Iris pigment epithelial cell (primary cell): ENCODE results near the gene HOXD8.

Experiments
- DNase-seq: peaks from one replicate; pipeline ENCODE4 v3.0.0-alpha.2; 2011; ENCODE audit warnings: low read depth

HOXD8 gene

DNA sequence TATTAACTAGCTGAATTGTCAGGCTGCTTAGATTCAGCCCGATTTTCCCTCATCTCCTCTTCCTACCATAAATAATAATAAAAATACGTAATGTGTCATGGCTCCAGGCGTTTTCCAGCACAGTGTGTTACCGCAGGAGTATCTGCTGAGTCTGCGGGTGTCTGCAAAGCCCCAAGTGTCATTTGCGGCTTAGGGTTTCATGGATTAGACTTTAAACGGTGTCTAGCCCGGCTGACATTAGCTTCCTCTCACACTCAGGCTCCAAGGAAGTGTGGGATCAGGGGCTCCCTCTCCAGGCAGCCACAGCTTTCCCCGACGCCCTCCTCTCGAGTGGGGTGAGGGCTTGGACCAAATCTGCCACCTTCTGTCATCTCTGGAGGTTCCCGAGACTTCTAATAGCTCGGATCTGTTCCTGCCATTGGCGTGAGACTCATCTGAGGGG, 44.9 kb downstream of the HOXD8 start:
- DNase-seq, result no peak

- DNase-seq, result no peak
These were observed 45.6 kb downstream of the HOXD8 start for GRCh38 chr2:176174824-176175708.

GRCh38 chr2:176175709-176176607, 46.5 kb downstream of the HOXD8 start:
- no peak for DNase-seq

GRCh38 chr2:176177580-176178037, 48.1 kb downstream of the HOXD8 start:
- DNase-seq, result no peak

GRCh38 chr2:176178038-176178756, 48.7 kb downstream of the HOXD8 start:
- no peak for DNase-seq

DNA sequence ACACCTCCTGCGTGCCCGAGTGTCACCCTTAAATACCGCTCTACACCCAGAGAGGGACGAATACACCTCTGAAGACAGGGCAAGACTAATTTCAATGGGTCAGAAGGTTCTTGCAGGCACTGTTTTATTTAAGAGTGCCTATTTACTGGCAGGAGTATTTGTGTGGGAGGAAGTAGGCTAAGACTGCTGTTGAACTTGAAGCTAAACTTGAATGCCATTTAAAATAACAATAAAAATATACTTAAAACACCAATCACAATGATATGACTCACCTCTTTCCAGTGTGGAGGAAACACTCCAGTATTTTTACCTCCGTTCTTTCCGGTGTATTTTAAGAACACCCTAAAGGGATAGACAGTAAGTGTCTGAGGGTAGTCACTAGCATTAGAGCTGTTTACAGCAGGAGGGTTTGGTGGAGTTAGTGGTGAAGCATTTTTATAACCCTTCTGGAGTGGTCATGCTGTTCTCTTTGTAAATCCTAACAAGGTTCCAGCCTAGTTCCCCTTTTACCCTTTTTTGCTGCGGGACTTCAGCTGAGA, 49.3 kb downstream of the HOXD8 start:
- no peak for DNase-seq

DNA sequence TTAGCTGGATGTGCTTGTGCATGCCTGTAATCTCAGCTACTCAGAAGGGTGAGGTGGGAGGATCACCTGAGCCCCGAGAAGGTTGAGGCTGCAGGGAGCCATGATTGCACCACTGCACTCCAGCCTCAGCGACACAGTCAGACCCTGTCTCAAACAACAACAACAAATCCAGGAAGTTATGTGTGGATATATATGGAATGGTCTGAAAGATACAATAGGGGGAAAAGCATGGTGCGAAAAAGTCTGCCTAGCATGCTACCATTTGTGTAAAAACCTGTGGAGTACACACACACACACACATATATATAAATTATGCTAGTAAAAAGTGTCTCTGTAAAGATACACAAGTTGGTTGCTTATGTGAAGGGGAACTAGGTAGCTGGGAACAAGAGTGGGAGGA, 52.0 kb downstream of the HOXD8 start:
- no peak for DNase-seq
